IPS-NIHi7 (cell line): Measurements from ENCODE around the gene STK39.
A peak's percentile ranks its signal among the peaks of the same experiment; 100 is the strongest.
"Not testable (repeated sequence)": the region's sequence is repeated elsewhere in the genome, so short reads cannot be mapped to it uniquely, and the experiment has no call there.

Experiments used
- DNase-seq: peaks from one replicate; pipeline ENCODE4 v3.0.0; 2012; ENCODE audit warnings: mixed read lengths; ENCODE audit errors: extremely low spot score

STK39 gene

GRCh38 chr2:168247341-168248261 is at the start of gene STK39:
STK39 (minus strand) TSS chr2:168247595; CDS start chr2:168247435, 160 bp downstream.
- peak; percentile 83 for DNase-seq

GRCh38 chr2:168295051-168295450 is 47.7 kb upstream of the STK39 start:
- DNase-seq = no peak

- no peak for DNase-seq
Observed at GRCh38 chr2:168294409-168294808, 47.0 kb upstream of the STK39 start.

- DNase-seq = peak; percentile 22
Observed at GRCh38 chr2:168293766-168294165, 46.4 kb upstream of the STK39 start.

- no peak for DNase-seq
Observed at GRCh38 chr2:168290391-168290790, 43.0 kb upstream of the STK39 start.

- no peak for DNase-seq
Observed at GRCh38 chr2:168289880-168290279, 42.5 kb upstream of the STK39 start.

GRCh38 chr2:168286535-168286934 is 39.1 kb upstream of the STK39 start:
- DNase-seq = no peak

- DNase-seq = no peak
Observed at GRCh38 chr2:168278424-168278888, 31.1 kb upstream of the STK39 start.

GRCh38 chr2:168277276-168277675 is 29.9 kb upstream of the STK39 start:
- no peak for DNase-seq

GRCh38 chr2:168272225-168272624 is 24.8 kb upstream of the STK39 start:
- no peak for DNase-seq

- DNase-seq = not testable (repeated sequence)
Observed at GRCh38 chr2:168262926-168263325, 15.5 kb upstream of the STK39 start.

- no peak for DNase-seq
Observed at GRCh38 chr2:168256448-168256847, 9.1 kb upstream of the STK39 start.

GRCh38 chr2:168255866-168256265 is 8.5 kb upstream of the STK39 start:
- DNase-seq = no peak

GRCh38 chr2:168255103-168255502 is 7.7 kb upstream of the STK39 start:
- no peak for DNase-seq

GRCh38 chr2:168254158-168254935 is 7.0 kb upstream of the STK39 start:
- no peak for DNase-seq

- DNase-seq = no peak
Observed at GRCh38 chr2:168253379-168253778, 6.0 kb upstream of the STK39 start.

- no peak for DNase-seq
Observed at GRCh38 chr2:168252976-168253375, 5.6 kb upstream of the STK39 start.

- DNase-seq = peak; percentile 40
Observed at GRCh38 chr2:168246483-168247340, 683 bp downstream of the STK39 start.

GRCh38 chr2:168246072-168246482 is 1.3 kb downstream of the STK39 start:
- DNase-seq = peak; percentile 16

- DNase-seq = no peak
Observed at GRCh38 chr2:168245074-168245825, 2.1 kb downstream of the STK39 start.

- no peak for DNase-seq
Observed at GRCh38 chr2:168244318-168244717, 3.1 kb downstream of the STK39 start.
